HG03066 (cell line): Measurements from ENCODE around the gene APLN.

Experiments
- ATAC-seq: cut with Tn5 transposase; IDR thresholded peaks from one replicate; pipeline ENCODE4 v1.9.1; 2021; ENCODE audit warnings: low read depth; ENCODE audit not compliant: unreplicated experiment

Gene APLN

GRCh38 chrX:129642641-129643040, 12.1 kb downstream of the APLN start:
- ATAC-seq = no peak

GRCh38 chrX:129641941-129642340, 12.8 kb downstream of the APLN start:
- ATAC-seq = no peak

GRCh38 chrX:129641469-129641868, 13.3 kb downstream of the APLN start:
- ATAC-seq = no peak

- ATAC-seq = no peak
Measured at GRCh38 chrX:129640737-129641136, 14.0 kb downstream of the APLN start.

- no peak for ATAC-seq
Measured at GRCh38 chrX:129638917-129639316, 15.8 kb downstream of the APLN start.

- no peak for ATAC-seq
Measured at GRCh38 chrX:129637217-129638109, 17.3 kb downstream of the APLN start.

GRCh38 chrX:129636175-129636681, 18.5 kb downstream of the APLN start:
- no peak for ATAC-seq

- ATAC-seq = no peak
Measured at GRCh38 chrX:129634541-129634940, 20.2 kb downstream of the APLN start.

- ATAC-seq = no peak
Measured at GRCh38 chrX:129632443-129632842, 22.3 kb downstream of the APLN start.

GRCh38 chrX:129631849-129632248, 22.9 kb downstream of the APLN start:
- ATAC-seq = no peak

GRCh38 chrX:129629837-129630236, 24.9 kb downstream of the APLN start:
- no peak for ATAC-seq

- ATAC-seq = no peak
Measured at GRCh38 chrX:129626026-129626425, 28.7 kb downstream of the APLN start.

- ATAC-seq = no peak
Measured at GRCh38 chrX:129622757-129623301, 31.9 kb downstream of the APLN start.

GRCh38 chrX:129618997-129619396, 35.8 kb downstream of the APLN start:
- no peak for ATAC-seq

- ATAC-seq = no peak
Measured at GRCh38 chrX:129617420-129617819, 37.3 kb downstream of the APLN start.

GRCh38 chrX:129614481-129615255, 40.1 kb downstream of the APLN start:
- no peak for ATAC-seq

GRCh38 chrX:129613596-129613995, 41.2 kb downstream of the APLN start:
- ATAC-seq = no peak

GRCh38 chrX:129612396-129612795, 42.4 kb downstream of the APLN start:
- no peak for ATAC-seq

GRCh38 chrX:129609395-129609794, 45.4 kb downstream of the APLN start:
- no peak for ATAC-seq

GRCh38 chrX:129608496-129608895, 46.3 kb downstream of the APLN start:
- no peak for ATAC-seq

GRCh38 chrX:129606918-129607317, 47.8 kb downstream of the APLN start:
- ATAC-seq = no peak
